HUES6 (cell line): ENCODE measurements around the gene CNTNAP2.

Experiments used
- H3K27ac ChIP-seq: 2 replicates; pipeline ENCODE4 v1.7.0; 2013; ENCODE audit warnings: low read depth, mild to moderate bottlenecking, low read length, inconsistent platforms
- H3K27me3 ChIP-seq: 2 replicates; pipeline ENCODE4 v1.6.1; 2013; ENCODE audit warnings: low read length; ENCODE audit not compliant: control insufficient read depth, insufficient read depth
- H3K36me3 ChIP-seq: 2 replicates; pipeline ENCODE4 v1.6.1; 2013; ENCODE audit warnings: low read length; ENCODE audit not compliant: control insufficient read depth, insufficient read depth
- H3K4me1 ChIP-seq: 2 replicates; pipeline ENCODE4 v1.6.1; 2013; ENCODE audit warnings: low read length; ENCODE audit not compliant: control insufficient read depth, insufficient read depth
- H3K4me3 ChIP-seq: 2 replicates; pipeline ENCODE4 v1.5.1; 2013; ENCODE audit warnings: low read depth, low read length
- H3K9ac ChIP-seq: one replicate; pipeline ENCODE4 v1.6.1; 2013; ENCODE audit warnings: mild to moderate bottlenecking, low read length
- H3K9me3 ChIP-seq: 2 replicates; pipeline ENCODE4 v1.6.1; 2013; ENCODE audit warnings: low read depth, low read length; ENCODE audit not compliant: control insufficient read depth, insufficient read depth

Gene CNTNAP2

GRCh38 chr7:148116195-148116594 is 1999.6 kb downstream of the CNTNAP2 start:
- Histone ChIP-seq H3K36me3 (no peaks in the 10 kb centered on the region), H3K9ac (no peak overlapping the region), H3K9me3 (peaks cover 5% of the 10 kb centered on the region; the same call in 1 of the 2 replicates), H3K4me3 (no peak overlapping the region), H3K27ac (no peak overlapping the region), H3K4me1 (no peaks in the 10 kb centered on the region), H3K27me3 (no peaks in the 10 kb centered on the region)

DNA sequence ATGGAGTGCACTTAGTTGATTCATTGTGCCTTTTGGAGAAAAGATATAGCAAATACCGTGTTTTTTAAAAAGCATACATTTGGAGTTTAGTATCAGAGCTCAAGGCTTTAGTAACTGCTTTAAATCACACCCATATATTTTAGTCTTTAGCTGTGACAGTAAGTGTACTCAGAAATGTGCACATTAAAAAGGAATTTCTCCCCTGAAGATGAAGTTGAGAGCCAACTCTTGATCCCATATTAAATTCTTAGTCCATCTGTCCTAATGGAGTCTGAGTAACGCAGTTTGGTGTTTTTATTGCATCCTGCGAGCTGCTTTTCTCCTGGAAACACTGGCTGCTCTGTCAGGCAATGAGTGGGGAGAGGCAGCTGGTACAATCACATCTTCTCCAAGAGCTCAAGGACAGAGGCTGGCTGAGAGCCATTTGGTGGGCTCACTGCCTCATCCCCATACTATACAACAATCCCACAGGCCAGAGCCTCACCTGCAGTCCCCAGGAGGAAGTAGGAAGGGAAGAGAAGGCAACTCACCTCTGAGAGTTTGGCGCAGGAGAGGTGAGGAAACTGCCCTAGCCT is 2000.3 kb downstream of the CNTNAP2 start:
- Histone ChIP-seq H3K9me3 (peaks cover 5% of the 10 kb centered on the region; the same call in 1 of the 2 replicates), H3K36me3 (no peaks in the 10 kb centered on the region), H3K27me3 (no peaks in the 10 kb centered on the region), H3K27ac (no peak overlapping the region), H3K4me3 (no peak overlapping the region), H3K9ac (no peak overlapping the region), H3K4me1 (no peaks in the 10 kb centered on the region)

- no peaks in the 10 kb centered on the region for H3K27me3 ChIP-seq
- no peak overlapping the region for H3K27ac ChIP-seq
- H3K4me3 ChIP-seq: no peak overlapping the region
- H3K36me3 ChIP-seq: no peaks in the 10 kb centered on the region
- 0 out of 2 replicates have a peak, but pooled peaks cover under 1% of the 10 kb centered on the region for H3K9me3 ChIP-seq
- no peaks in the 10 kb centered on the region for H3K4me1 ChIP-seq
- H3K9ac ChIP-seq: no peak overlapping the region
Measured at GRCh38 chr7:148118371-148118770, 2001.8 kb downstream of the CNTNAP2 start.

- Histone ChIP-seq H3K9me3 (no peaks in the 10 kb centered on the region), H3K4me1 (no peaks in the 10 kb centered on the region), H3K36me3 (no peaks in the 10 kb centered on the region), H3K4me3 (no peak overlapping the region), H3K27ac (no peak overlapping the region), H3K9ac (no peak overlapping the region), H3K27me3 (no peaks in the 10 kb centered on the region)
Measured at GRCh38 chr7:148121401-148121800, 2004.8 kb downstream of the CNTNAP2 start.

DNA sequence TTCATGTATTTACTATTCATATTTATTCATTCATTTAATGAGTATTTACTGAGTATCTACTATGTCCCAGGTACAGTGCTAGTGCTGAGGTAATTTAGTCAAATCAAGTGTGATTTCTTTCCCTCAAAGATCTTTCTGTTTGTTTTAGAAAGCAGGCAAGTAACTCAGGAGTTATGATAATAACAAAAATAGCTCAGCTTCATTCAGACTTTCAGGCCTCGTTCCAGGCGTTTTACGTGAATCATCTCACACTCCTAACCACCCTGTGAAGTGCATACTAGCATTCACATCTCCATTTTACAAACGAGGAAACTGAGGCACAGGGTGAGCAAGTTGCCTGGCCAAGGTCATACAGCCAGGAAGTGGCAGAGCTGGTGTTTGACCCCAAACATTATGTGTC is 2005.2 kb downstream of the CNTNAP2 start:
- H3K27me3 ChIP-seq: no peaks in the 10 kb centered on the region
- H3K4me1 ChIP-seq: no peaks in the 10 kb centered on the region
- H3K27ac ChIP-seq: no peak overlapping the region
- no peak overlapping the region for H3K9ac ChIP-seq
- H3K9me3 ChIP-seq: no peaks in the 10 kb centered on the region
- no peak overlapping the region for H3K4me3 ChIP-seq
- no peaks in the 10 kb centered on the region for H3K36me3 ChIP-seq

GRCh38 chr7:148124477-148124876 is 2007.9 kb downstream of the CNTNAP2 start:
- Histone ChIP-seq H3K36me3 (no peaks in the 10 kb centered on the region), H3K4me3 (no peak overlapping the region), H3K9me3 (no peaks in the 10 kb centered on the region), H3K27me3 (no peaks in the 10 kb centered on the region), H3K4me1 (no peaks in the 10 kb centered on the region), H3K9ac (no peak overlapping the region), H3K27ac (no peak overlapping the region)

DNA sequence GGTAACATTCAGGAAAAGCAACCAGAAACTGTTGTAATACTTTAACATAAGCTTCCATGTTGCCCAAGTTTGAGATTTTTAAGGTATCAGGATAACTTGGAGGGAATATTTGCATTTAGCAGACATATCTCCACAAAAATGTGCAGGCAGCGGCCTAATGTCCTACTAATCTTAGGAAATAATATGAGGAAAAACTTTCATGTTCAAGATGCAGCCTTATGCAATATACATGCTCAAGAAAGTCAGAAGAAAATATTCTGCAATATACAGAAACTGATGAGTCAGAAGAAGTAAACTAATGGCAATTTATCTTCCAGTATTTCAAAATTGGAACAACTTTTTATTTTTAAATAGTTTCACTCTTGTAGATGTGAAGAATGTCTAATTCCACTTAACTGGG is 2010.8 kb downstream of the CNTNAP2 start:
- no peak overlapping the region for H3K9ac ChIP-seq
- H3K36me3 ChIP-seq: no peaks in the 10 kb centered on the region
- H3K27ac ChIP-seq: no peak overlapping the region
- H3K4me1 ChIP-seq: no peaks in the 10 kb centered on the region
- no peak overlapping the region for H3K4me3 ChIP-seq
- H3K9me3 ChIP-seq: no peaks in the 10 kb centered on the region
- no peaks in the 10 kb centered on the region for H3K27me3 ChIP-seq

GRCh38 chr7:148129023-148129422 is 2012.4 kb downstream of the CNTNAP2 start:
- no peak overlapping the region for H3K27ac ChIP-seq
- no peaks in the 10 kb centered on the region for H3K36me3 ChIP-seq

GRCh38 chr7:148135116-148135515 is 2018.5 kb downstream of the CNTNAP2 start:
- no peak overlapping the region for H3K4me3 ChIP-seq
- peaks cover 7% of the 10 kb centered on the region for H3K9me3 ChIP-seq
- H3K9ac ChIP-seq: no peak overlapping the region
- no peaks in the 10 kb centered on the region for H3K36me3 ChIP-seq
- no peaks in the 10 kb centered on the region for H3K4me1 ChIP-seq
- H3K27ac ChIP-seq: no peak overlapping the region
- no peaks in the 10 kb centered on the region for H3K27me3 ChIP-seq

More at GRCh38 chr7:148129023-148129422, 2012.4 kb downstream of the CNTNAP2 start:
- Histone ChIP-seq H3K9ac (no peak overlapping the region), H3K27me3 (no peaks in the 10 kb centered on the region), H3K4me3 (no peak overlapping the region), H3K4me1 (no peaks in the 10 kb centered on the region), H3K9me3 (no peaks in the 10 kb centered on the region)

- Histone ChIP-seq H3K9ac (no peak overlapping the region), H3K4me3 (no peak overlapping the region), H3K27me3 (no peaks in the 10 kb centered on the region), H3K27ac (no peak overlapping the region), H3K36me3 (no peaks in the 10 kb centered on the region), H3K4me1 (no peaks in the 10 kb centered on the region), H3K9me3 (peaks cover 13% of the 10 kb centered on the region)
Measured at GRCh38 chr7:148135997-148136396, 2019.4 kb downstream of the CNTNAP2 start.

- Histone ChIP-seq H3K9ac (no peak overlapping the region), H3K27me3 (no peaks in the 10 kb centered on the region), H3K36me3 (no peaks in the 10 kb centered on the region), H3K4me1 (no peaks in the 10 kb centered on the region), H3K4me3 (no peak overlapping the region), H3K9me3 (peaks cover 17% of the 10 kb centered on the region), H3K27ac (no peak overlapping the region)
Measured at GRCh38 chr7:148142660-148143248, 2026.2 kb downstream of the CNTNAP2 start.
